Measurements from ENCODE around the gene CCNI2.

GRCh38 chr5:132773601-132774355, 26.6 kb downstream of the CCNI2 start:
- TF ChIP-seq NR2C2 (IDR thresholded peaks at IDR 0.05; ENCODE audit: borderline replicate concordance, control insufficient read depth, insufficient read length, low read depth) (no peak), NFIC (IDR thresholded peaks at IDR 0.05; ENCODE audit: low read depth, low read length) (no peak), PML (IDR thresholded peaks at IDR 0.05; ENCODE audit: low read length) (no peak), CUX1 (IDR thresholded peaks at IDR 0.05; ENCODE audit: insufficient replicate concordance, low read depth, low read length) (no peak), POLR2A (IDR thresholded peaks at IDR 0.05; ENCODE audit: low read depth, low read length) (no peak), ZBTB40 (IDR thresholded peaks at IDR 0.05; ENCODE audit: borderline replicate concordance) (no peak)
- TF ChIP-seq, protein P1, sequence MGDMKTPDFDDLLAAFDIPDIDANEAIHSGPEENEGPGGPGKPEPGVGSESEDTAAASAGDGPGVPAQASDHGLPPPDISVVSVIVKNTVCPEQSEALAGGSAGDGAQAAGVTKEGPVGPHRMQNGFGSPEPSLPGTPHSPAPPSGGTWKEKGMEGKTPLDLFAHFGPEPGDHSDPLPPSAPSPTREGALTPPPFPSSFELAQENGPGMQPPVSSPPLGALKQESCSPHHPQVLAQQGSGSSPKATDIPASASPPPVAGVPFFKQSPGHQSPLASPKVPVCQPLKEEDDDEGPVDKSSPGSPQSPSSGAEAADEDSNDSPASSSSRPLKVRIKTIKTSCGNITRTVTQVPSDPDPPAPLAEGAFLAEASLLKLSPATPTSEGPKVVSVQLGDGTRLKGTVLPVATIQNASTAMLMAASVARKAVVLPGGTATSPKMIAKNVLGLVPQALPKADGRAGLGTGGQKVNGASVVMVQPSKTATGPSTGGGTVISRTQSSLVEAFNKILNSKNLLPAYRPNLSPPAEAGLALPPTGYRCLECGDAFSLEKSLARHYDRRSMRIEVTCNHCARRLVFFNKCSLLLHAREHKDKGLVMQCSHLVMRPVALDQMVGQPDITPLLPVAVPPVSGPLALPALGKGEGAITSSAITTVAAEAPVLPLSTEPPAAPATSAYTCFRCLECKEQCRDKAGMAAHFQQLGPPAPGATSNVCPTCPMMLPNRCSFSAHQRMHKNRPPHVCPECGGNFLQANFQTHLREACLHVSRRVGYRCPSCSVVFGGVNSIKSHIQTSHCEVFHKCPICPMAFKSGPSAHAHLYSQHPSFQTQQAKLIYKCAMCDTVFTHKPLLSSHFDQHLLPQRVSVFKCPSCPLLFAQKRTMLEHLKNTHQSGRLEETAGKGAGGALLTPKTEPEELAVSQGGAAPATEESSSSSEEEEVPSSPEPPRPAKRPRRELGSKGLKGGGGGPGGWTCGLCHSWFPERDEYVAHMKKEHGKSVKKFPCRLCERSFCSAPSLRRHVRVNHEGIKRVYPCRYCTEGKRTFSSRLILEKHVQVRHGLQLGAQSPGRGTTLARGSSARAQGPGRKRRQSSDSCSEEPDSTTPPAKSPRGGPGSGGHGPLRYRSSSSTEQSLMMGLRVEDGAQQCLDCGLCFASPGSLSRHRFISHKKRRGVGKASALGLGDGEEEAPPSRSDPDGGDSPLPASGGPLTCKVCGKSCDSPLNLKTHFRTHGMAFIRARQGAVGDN (IDR thresholded peaks at IDR 0.05), result no peak
- TF ChIP-seq, protein P2, sequence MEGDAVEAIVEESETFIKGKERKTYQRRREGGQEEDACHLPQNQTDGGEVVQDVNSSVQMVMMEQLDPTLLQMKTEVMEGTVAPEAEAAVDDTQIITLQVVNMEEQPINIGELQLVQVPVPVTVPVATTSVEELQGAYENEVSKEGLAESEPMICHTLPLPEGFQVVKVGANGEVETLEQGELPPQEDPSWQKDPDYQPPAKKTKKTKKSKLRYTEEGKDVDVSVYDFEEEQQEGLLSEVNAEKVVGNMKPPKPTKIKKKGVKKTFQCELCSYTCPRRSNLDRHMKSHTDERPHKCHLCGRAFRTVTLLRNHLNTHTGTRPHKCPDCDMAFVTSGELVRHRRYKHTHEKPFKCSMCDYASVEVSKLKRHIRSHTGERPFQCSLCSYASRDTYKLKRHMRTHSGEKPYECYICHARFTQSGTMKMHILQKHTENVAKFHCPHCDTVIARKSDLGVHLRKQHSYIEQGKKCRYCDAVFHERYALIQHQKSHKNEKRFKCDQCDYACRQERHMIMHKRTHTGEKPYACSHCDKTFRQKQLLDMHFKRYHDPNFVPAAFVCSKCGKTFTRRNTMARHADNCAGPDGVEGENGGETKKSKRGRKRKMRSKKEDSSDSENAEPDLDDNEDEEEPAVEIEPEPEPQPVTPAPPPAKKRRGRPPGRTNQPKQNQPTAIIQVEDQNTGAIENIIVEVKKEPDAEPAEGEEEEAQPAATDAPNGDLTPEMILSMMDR (IDR thresholded peaks at IDR 0.05 in 2 of 3, conservative IDR thresholded peaks at IDR 0.05 in 1 of 3; ENCODE audit: control insufficient read depth in 2 of 3, extremely low read depth in 1 of 3, insufficient read depth in 1 of 3, low read depth in 3 of 3, low read length in 3 of 3), result no peak
- TF ChIP-seq, protein P3, sequence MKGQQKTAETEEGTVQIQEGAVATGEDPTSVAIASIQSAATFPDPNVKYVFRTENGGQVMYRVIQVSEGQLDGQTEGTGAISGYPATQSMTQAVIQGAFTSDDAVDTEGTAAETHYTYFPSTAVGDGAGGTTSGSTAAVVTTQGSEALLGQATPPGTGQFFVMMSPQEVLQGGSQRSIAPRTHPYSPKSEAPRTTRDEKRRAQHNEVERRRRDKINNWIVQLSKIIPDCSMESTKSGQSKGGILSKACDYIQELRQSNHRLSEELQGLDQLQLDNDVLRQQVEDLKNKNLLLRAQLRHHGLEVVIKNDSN (IDR thresholded peaks at IDR 0.05; ENCODE audit: borderline replicate concordance, extremely low read length, insufficient read depth, low read depth, low read length), result no peak
